Natural killer cell (primary cell): ENCODE measurements around the gene CDH23. TPM values are rescaled to one million over a fixed set of nuclear protein-coding genes. Genes with fewer than 3 reads are reported as not detected.

Source experiments
- ATAC-seq, 3 donors: fragments of 150-1000 bp in 2 of 3; fragments of 200-7000 bp in 1 of 3; cut with Tn5 transposase; 1 replicate in 1 of 3; 2 replicates in 2 of 3; pipeline ENCODE4 v1.10.0; 2021; ENCODE audit warnings: mild to moderate bottlenecking in 2 of 3, moderate library complexity in 2 of 3
- DNase-seq, 2 donors: peaks; one replicate each; pipeline versions ENCODE4 v3.0.0 to v3.0.0-alpha.2; 2013 to 2021; ENCODE audit warnings: mixed read lengths in 1 of 2
- H3K27ac ChIP-seq: one replicate; pipeline ENCODE4 v1.5.1; 2013; ENCODE audit warnings: mild to moderate bottlenecking, low read length
- H3K27me3 ChIP-seq: one replicate; pipeline ENCODE4 v1.6.1; 2013; ENCODE audit warnings: low read length; ENCODE audit not compliant: control insufficient read depth, insufficient read depth
- H3K36me3 ChIP-seq: one replicate; pipeline ENCODE4 v1.6.1; 2013; ENCODE audit warnings: low read length; ENCODE audit not compliant: control insufficient read depth, insufficient read depth
- H3K4me1 ChIP-seq: one replicate; pipeline ENCODE4 v1.6.1; 2013; ENCODE audit warnings: low read length; ENCODE audit not compliant: control insufficient read depth, insufficient read depth
- H3K4me3 ChIP-seq: one replicate; pipeline ENCODE4 v1.5.1; 2013; ENCODE audit warnings: low read length
- H3K9me3 ChIP-seq: one replicate; pipeline ENCODE4 v1.6.1; 2013; ENCODE audit warnings: low read length; ENCODE audit not compliant: control insufficient read depth, insufficient read depth
- H3K27ac Mint-ChIP-seq, 2 donors: one replicate each; pipeline ENCODE4 v1.8.0; 2022; ENCODE audit warnings: mild to moderate bottlenecking in 2 of 2, mixed read lengths in 2 of 2, moderate library complexity in 1 of 2
- H3K27me3 Mint-ChIP-seq, 2 donors: one replicate each; pipeline ENCODE4 v1.8.0; 2022; ENCODE audit warnings: low read depth in 2 of 2, mixed read lengths in 2 of 2
- H3K36me3 Mint-ChIP-seq: one replicate; pipeline ENCODE4 v1.8.0; 2022; ENCODE audit warnings: mixed read lengths
- H3K4me1 Mint-ChIP-seq, 2 donors: one replicate each; pipeline ENCODE4 v1.8.0; 2022; ENCODE audit warnings: mixed read lengths in 2 of 2
- H3K4me3 Mint-ChIP-seq: one replicate; pipeline ENCODE4 v1.8.0; 2022; ENCODE audit warnings: mild to moderate bottlenecking, moderate library complexity, mixed read lengths
- H3K9me3 Mint-ChIP-seq, 2 donors: one replicate each; pipeline ENCODE4 v1.8.0; 2022; ENCODE audit warnings: mixed read lengths in 2 of 2
- CTCF ChIP-seq: fragments of 200-600 bp; IDR thresholded peaks from one replicate; pipeline ENCODE4 v1.8.0; 2022; ENCODE audit warnings: antibody characterized with exemption
- WGBS: methylation state at CpG from one replicate; pipeline ENCODE4 v1.1.7; 2013; ENCODE audit warnings: missing lambda C conversion rate; ENCODE audit not compliant: insufficient coverage; 5-methylcytosine and 5-hydroxymethylcytosine counted together
- intact Hi-C: fragments of 100-400 bp; cut with micrococcal nuclease; formaldehyde crosslinking; loops from one replicate; pipeline ENCODE4 v1.14.2; 2022
- total RNA-seq, 4 donors: library from RNA; stranded (reverse); fragments of 120-200 nt in 1 of 4; gene quantifications; one replicate each; pipeline versions ENCODE4 v1.2.3 to v1.2.4, GENCODE V29; 2013 to 2022

Gene CDH23
- total RNA-seq, 3 donors from 2014 or later (not counting 1 experiment from before 2014, with no cell fraction given): 1.2 to 6.0 (median 4.3) TPM

- Mint-ChIP-seq H3K36me3 (no peaks in the 10 kb centered on the region), H3K27ac (no peak overlapping the region), H3K4me3 (no peak overlapping the region), H3K9me3 (no peaks in the 10 kb centered on the region), H3K4me1 (no peaks in the 10 kb centered on the region), H3K27me3 (peaks cover 0 to 3% of the 10 kb centered on the region in 2 donors)
- ATAC-seq: no peak
- intact Hi-C loops: no loop called here
- DNase-seq: no peak
- Histone ChIP-seq H3K27me3 (no peaks in the 10 kb centered on the region), H3K9me3 (no peaks in the 10 kb centered on the region), H3K4me1 (no peaks in the 10 kb centered on the region), H3K4me3 (no peak overlapping the region), H3K27ac (no peak overlapping the region), H3K36me3 (no peaks in the 10 kb centered on the region)
- 75% methylated on average over 3 of the region's 4 CpGs for WGBS
- TF ChIP-seq CTCF: no peak
These were observed 86.4 kb downstream of the CDH23 start for GRCh38 chr10:71483135-71483534.

- no peaks in the 10 kb centered on the region for H3K36me3 Mint-ChIP-seq
These were observed 87.4 kb downstream of the CDH23 start for GRCh38 chr10:71483885-71484751.

GRCh38 chr10:71486484-71487114 lies 89.9 kb downstream of the CDH23 start:
- no peak overlapping the region for H3K4me3 Mint-ChIP-seq
- WGBS: 81% methylated on average over 6 of the region's 6 CpGs
- ATAC-seq (no peak), DNase-seq (peak in 1 of 2 donors; percentile 43)
- H3K4me3 ChIP-seq: no peak overlapping the region
- H3K36me3 ChIP-seq: no peaks in the 10 kb centered on the region
- intact Hi-C loops: no loop called here
- H3K36me3 Mint-ChIP-seq: no peaks in the 10 kb centered on the region
- H3K27me3 Mint-ChIP-seq: peaks cover 0 to 3% of the 10 kb centered on the region in 2 donors
- no peak for TF ChIP-seq CTCF
- no peaks in the 10 kb centered on the region for H3K4me1 ChIP-seq
- no peaks in the 10 kb centered on the region for H3K4me1 Mint-ChIP-seq
- H3K9me3 ChIP-seq: no peaks in the 10 kb centered on the region
- H3K27me3 ChIP-seq: no peaks in the 10 kb centered on the region
- H3K27ac ChIP-seq: no peak overlapping the region
- H3K27ac Mint-ChIP-seq: no peak overlapping the region
- peaks cover 4% of the 10 kb centered on the region in 2 donors for H3K9me3 Mint-ChIP-seq

More at GRCh38 chr10:71483885-71484751, 87.4 kb downstream of the CDH23 start:
- H3K4me3 ChIP-seq: no peak overlapping the region
- no peak overlapping the region for H3K27ac ChIP-seq
- no peaks in the 10 kb centered on the region for H3K27me3 ChIP-seq
- DNase-seq (no peak), ATAC-seq (no peak)
- WGBS: 82% methylated on average over 21 of the region's 22 CpGs
- H3K9me3 Mint-ChIP-seq: peaks cover 2% of the 10 kb centered on the region in 2 donors
- no peaks in the 10 kb centered on the region for H3K4me1 ChIP-seq
- H3K27ac Mint-ChIP-seq: no peak overlapping the region
- no peaks in the 10 kb centered on the region for H3K9me3 ChIP-seq
- no peak for TF ChIP-seq CTCF
- H3K27me3 Mint-ChIP-seq: peaks cover 0 to 3% of the 10 kb centered on the region in 2 donors
- H3K36me3 ChIP-seq: no peaks in the 10 kb centered on the region
- no peaks in the 10 kb centered on the region for H3K4me1 Mint-ChIP-seq
- no peak overlapping the region for H3K4me3 Mint-ChIP-seq
- intact Hi-C loops: no loop called here
